HEK293 (cell line): ENCODE results near the gene RGS19.

Source experiments
- KLF1 ChIP-seq: fragments of 450-650 bp; formaldehyde crosslinking; IDR thresholded peaks from 2 replicates; pipeline ENCODE4 v1.5.1; 2016; ENCODE audit warnings: missing biosample characterization, missing genetic modification characterization
- KLF7 ChIP-seq: fragments of 450-650 bp; formaldehyde crosslinking; IDR thresholded peaks from 2 replicates; pipeline ENCODE4 v1.5.1; 2016; ENCODE audit warnings: missing biosample characterization, missing genetic modification characterization, borderline replicate concordance
- KLF9 ChIP-seq: fragments of 450-650 bp; formaldehyde crosslinking; IDR thresholded peaks from 2 replicates; pipeline ENCODE4 v1.5.1; 2016; ENCODE audit warnings: missing biosample characterization, missing genetic modification characterization, low read depth
- TRIM28 ChIP-seq: IDR thresholded peaks from 2 replicates; pipeline ENCODE4 v1.6.1; 2011; ENCODE audit warnings: low read length, control low read depth, borderline replicate concordance
- ZBTB21 ChIP-seq: fragments of 450-650 bp; formaldehyde crosslinking; IDR thresholded peaks from 2 replicates; pipeline ENCODE4 v1.5.1; 2017; ENCODE audit warnings: missing biosample characterization, missing genetic modification characterization
- ZNF202 ChIP-seq: fragments of 450-650 bp; formaldehyde crosslinking; IDR thresholded peaks from 2 replicates; pipeline ENCODE4 v1.5.1; 2016; ENCODE audit warnings: missing biosample characterization, missing genetic modification characterization, borderline replicate concordance
- ZNF248 ChIP-seq: fragments of 450-650 bp; formaldehyde crosslinking; IDR thresholded peaks from 2 replicates; pipeline ENCODE4 v1.5.1; 2017; ENCODE audit warnings: missing biosample characterization, missing genetic modification characterization
- ZNF274 ChIP-seq, 2 experiments: fragments of 200-500 bp in 1 of 2; fragments of 450-650 bp in 1 of 2; sonication (Bioruptor generic) in 1 of 2; formaldehyde crosslinking in 1 of 2; IDR thresholded peaks; 2 replicates each; pipeline versions ENCODE4 v1.5.1 to v1.6.1; 2014 to 2016; ENCODE audit warnings: borderline replicate concordance in 1 of 2, inconsistent platforms in 1 of 2, low read length in 1 of 2, missing biosample characterization in 1 of 2, missing genetic modification characterization in 1 of 2
- ZNF664 ChIP-seq: fragments of 450-650 bp; formaldehyde crosslinking; IDR thresholded peaks from 2 replicates; pipeline ENCODE4 v1.5.1; 2016; ENCODE audit warnings: missing biosample characterization, missing genetic modification characterization
- TF ChIP-seq, protein P1 (sequence below): fragments of 450-650 bp; formaldehyde crosslinking; IDR thresholded peaks from 2 replicates; pipeline ENCODE4 v1.5.1; 2016; ENCODE audit warnings: missing biosample characterization, missing genetic modification characterization
- TF ChIP-seq, protein P2 (sequence below): fragments of 450-650 bp; formaldehyde crosslinking; IDR thresholded peaks from 2 replicates; pipeline ENCODE4 v1.5.1; 2016; ENCODE audit warnings: missing biosample characterization, missing genetic modification characterization
- TF ChIP-seq, protein P3 (sequence below): fragments of 450-650 bp; formaldehyde crosslinking; IDR thresholded peaks from 2 replicates; pipeline ENCODE4 v1.5.1; 2016; ENCODE audit warnings: missing biosample characterization, missing genetic modification characterization
- TF ChIP-seq, protein P4 (sequence below): fragments of 450-650 bp; formaldehyde crosslinking; IDR thresholded peaks from 2 replicates; pipeline ENCODE4 v1.5.1; 2016; ENCODE audit warnings: missing biosample characterization, missing genetic modification characterization

DNA sequence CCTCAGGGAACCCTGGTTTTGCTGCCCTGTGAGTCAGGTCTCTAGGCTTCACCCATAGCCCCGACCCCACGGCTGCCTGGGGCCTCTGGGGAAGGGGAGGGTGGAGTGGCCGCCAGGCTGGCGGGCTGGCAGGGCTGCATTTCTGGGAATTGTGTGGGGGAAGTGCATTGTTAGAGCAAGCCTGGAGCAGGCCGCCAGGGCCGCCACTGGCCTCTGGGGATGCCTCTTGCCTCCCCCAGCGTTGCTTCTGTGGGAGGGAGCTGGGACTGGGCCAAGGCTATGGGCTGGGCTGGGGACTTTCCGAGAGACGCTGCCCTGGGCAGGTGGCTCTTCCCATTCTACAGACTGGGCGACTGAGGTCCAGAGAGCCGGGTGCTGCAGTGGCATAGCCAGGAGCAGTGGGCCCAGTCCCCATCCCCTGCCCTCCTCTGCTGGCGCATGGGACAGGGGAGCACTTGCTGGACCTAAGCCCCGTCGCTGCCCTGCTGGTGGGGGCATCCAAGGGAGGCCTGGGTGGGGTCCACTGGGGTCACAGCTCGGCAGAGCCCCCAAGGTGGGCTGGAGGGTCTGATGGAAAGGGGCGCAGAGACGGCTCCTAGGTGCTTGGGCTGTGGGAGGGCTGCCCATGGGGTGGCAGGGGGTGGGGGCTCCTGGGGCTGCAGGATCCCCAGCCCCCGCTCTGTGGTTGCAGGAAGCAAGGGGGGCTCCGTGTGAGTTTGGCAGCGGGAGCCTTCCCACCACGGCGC lies 23.3 kb downstream of the RGS19 start:
- TF ChIP-seq ZNF248 (no peak), KLF7 (tag by site-specific recombination) (no peak), KLF9 (tag by site-specific recombination) (no peak), ZNF664 (no peak), ZNF274 (IDR thresholded peaks at IDR 0.05; ENCODE audit: low read length) (no peak), ZNF274 (tag by site-specific recombination; IDR thresholded peaks at IDR 0.05; ENCODE audit: borderline replicate concordance) (no peak), KLF1 (tag by site-specific recombination) (no peak), ZNF202 (tag by site-specific recombination) (no peak), ZBTB21 (no peak), TRIM28 (no peak)
- TF ChIP-seq, protein P1, sequence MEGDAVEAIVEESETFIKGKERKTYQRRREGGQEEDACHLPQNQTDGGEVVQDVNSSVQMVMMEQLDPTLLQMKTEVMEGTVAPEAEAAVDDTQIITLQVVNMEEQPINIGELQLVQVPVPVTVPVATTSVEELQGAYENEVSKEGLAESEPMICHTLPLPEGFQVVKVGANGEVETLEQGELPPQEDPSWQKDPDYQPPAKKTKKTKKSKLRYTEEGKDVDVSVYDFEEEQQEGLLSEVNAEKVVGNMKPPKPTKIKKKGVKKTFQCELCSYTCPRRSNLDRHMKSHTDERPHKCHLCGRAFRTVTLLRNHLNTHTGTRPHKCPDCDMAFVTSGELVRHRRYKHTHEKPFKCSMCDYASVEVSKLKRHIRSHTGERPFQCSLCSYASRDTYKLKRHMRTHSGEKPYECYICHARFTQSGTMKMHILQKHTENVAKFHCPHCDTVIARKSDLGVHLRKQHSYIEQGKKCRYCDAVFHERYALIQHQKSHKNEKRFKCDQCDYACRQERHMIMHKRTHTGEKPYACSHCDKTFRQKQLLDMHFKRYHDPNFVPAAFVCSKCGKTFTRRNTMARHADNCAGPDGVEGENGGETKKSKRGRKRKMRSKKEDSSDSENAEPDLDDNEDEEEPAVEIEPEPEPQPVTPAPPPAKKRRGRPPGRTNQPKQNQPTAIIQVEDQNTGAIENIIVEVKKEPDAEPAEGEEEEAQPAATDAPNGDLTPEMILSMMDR (tag by site-specific recombination) = no peak
- TF ChIP-seq, protein P2, sequence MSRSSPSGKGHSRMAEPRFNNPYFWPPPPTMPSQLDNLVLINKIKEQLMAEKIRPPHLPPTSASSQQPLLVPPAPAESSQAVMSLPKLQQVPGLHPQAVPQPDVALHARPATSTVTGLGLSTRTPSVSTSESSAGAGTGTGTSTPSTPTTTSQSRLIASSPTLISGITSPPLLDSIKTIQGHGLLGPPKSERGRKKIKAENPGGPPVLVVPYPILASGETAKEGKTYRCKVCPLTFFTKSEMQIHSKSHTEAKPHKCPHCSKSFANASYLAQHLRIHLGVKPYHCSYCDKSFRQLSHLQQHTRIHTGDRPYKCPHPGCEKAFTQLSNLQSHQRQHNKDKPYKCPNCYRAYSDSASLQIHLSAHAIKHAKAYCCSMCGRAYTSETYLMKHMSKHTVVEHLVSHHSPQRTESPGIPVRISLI (tag by site-specific recombination) = no peak
- TF ChIP-seq, protein P3, sequence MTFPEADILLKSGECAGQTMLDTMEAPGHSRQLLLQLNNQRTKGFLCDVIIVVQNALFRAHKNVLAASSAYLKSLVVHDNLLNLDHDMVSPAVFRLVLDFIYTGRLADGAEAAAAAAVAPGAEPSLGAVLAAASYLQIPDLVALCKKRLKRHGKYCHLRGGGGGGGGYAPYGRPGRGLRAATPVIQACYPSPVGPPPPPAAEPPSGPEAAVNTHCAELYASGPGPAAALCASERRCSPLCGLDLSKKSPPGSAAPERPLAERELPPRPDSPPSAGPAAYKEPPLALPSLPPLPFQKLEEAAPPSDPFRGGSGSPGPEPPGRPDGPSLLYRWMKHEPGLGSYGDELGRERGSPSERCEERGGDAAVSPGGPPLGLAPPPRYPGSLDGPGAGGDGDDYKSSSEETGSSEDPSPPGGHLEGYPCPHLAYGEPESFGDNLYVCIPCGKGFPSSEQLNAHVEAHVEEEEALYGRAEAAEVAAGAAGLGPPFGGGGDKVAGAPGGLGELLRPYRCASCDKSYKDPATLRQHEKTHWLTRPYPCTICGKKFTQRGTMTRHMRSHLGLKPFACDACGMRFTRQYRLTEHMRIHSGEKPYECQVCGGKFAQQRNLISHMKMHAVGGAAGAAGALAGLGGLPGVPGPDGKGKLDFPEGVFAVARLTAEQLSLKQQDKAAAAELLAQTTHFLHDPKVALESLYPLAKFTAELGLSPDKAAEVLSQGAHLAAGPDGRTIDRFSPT = no peak
- TF ChIP-seq, protein P4, sequence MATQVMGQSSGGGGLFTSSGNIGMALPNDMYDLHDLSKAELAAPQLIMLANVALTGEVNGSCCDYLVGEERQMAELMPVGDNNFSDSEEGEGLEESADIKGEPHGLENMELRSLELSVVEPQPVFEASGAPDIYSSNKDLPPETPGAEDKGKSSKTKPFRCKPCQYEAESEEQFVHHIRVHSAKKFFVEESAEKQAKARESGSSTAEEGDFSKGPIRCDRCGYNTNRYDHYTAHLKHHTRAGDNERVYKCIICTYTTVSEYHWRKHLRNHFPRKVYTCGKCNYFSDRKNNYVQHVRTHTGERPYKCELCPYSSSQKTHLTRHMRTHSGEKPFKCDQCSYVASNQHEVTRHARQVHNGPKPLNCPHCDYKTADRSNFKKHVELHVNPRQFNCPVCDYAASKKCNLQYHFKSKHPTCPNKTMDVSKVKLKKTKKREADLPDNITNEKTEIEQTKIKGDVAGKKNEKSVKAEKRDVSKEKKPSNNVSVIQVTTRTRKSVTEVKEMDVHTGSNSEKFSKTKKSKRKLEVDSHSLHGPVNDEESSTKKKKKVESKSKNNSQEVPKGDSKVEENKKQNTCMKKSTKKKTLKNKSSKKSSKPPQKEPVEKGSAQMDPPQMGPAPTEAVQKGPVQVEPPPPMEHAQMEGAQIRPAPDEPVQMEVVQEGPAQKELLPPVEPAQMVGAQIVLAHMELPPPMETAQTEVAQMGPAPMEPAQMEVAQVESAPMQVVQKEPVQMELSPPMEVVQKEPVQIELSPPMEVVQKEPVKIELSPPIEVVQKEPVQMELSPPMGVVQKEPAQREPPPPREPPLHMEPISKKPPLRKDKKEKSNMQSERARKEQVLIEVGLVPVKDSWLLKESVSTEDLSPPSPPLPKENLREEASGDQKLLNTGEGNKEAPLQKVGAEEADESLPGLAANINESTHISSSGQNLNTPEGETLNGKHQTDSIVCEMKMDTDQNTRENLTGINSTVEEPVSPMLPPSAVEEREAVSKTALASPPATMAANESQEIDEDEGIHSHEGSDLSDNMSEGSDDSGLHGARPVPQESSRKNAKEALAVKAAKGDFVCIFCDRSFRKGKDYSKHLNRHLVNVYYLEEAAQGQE (tag by site-specific recombination) = no peak
